Endometrial microvascular endothelial cells (primary cell): Measurements from ENCODE around the gene TENT4A. TPM values are rescaled to one million over a fixed set of nuclear protein-coding genes. Genes with fewer than 3 reads are reported as not detected.

Experiments
- in situ Hi-C: cut with HindIII; loops from 2 replicates; pipeline ENCODE4 v1.10.0; 2017; ENCODE audit warnings: low sequenced_read_pairs, low pct_unique_long_range_greater_than_20kb; ENCODE audit errors: inconsistent ontology term
- total RNA-seq: library from RNA; depleted of rRNA; stranded (reverse); fragments of >200 nt; gene quantifications from one replicate; pipeline ENCODE4 v1.2.3, GENCODE V29; 2015; ENCODE audit errors: inconsistent ontology term

TENT4A gene
- total RNA-seq, 1 donor from 2014 or later, result 11.5 TPM

GRCh38 chr5:6715271-6715670 lies 2.0 kb downstream of the TENT4A start:
- in situ Hi-C loops, result no loop called here

DNA sequence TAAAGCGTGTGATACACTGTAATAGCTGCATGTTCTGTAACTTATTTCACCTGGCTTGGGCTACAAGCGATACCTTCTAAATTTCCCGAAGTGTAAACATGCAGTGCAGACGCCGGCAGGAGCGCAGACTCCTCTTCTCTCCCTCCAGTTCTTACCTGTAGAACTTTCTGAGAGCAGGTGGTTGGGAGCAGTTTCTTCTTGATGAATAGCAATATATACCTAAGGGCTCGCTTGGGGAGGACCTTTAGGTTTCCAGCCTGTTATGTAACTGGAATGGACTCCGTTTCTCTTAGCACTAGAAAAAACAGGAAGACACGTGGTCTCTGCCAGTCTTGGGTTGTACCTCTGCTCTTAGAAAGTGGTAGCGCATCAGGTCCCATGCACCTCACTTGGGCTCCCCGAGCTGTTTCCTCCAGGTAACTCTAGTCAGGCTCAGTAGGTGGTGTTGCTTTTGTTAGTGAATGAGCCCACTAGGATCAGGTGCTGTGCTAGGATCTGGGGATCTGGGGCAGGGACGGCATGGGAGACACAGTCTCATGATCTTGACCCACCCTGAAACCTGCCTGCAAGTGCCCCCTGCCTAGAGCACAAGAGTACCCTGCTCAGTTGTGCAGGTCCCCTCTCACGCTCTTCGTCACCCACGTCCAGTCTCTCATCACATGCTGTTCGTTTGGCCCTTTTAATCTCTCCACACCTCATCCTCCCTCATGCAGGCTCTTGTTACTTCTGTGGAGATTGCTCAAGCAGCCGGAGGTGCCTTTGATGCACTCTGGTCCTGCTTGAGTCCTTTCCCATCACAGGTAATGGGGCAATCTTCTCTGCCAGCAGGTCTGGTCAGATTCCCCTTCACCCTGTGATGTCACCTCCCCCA lies 2.8 kb downstream of the TENT4A start:
- in situ Hi-C loops, result no loop called here

DNA sequence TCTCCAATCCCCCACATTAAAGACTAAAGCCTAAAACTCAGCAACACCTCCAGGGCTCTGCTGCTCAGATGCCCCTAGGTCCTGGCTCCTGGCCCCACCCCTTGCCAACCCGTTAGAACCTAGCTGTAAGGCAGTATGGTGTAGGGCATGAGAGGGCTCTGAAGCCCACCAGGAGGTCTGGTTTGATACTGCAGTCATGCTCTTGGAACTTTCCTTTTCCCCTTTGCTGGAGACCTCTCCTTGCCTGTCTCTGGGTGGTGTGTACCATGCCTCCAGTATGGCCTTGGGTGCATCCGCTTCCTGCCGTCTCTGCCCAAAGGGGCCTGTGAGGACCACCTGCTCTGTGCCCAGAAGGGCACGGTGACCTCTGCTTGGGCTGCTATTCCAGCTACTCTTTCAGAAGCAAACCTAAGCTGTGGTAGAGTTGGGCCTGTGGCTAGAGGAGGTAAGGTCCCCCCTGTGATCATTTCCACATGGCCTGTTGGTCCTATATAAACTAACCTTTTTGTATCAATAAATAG lies 3.5 kb downstream of the TENT4A start:
- in situ Hi-C loops, result no loop called here

GRCh38 chr5:6717247-6717646 lies 4.0 kb downstream of the TENT4A start:
- in situ Hi-C loops, result no loop called here

DNA sequence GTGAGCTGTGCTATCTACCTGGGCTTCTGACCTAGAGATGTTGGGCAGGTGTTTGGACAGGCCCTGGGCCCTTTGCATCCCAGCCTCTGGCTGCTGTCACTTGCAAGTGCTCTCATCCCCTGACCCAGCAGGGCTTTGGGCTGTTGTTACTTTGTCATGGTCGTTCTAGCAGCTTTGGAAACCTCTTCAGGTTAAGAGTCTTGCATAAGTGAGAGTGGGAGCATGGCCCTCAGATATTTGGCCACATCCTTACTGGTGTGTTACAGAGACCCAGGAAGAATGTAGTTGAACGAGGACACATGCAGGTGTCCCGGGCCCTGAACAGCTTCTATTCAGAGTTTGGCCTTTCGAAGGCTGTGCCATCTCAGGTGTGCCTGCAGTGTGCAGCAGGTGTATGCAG lies 4.5 kb downstream of the TENT4A start:
- in situ Hi-C loops, result no loop called here

- in situ Hi-C loops, result no loop called here
These were observed 5.0 kb downstream of the TENT4A start for GRCh38 chr5:6718161-6718681.

- in situ Hi-C loops, result no loop called here
These were observed 5.5 kb downstream of the TENT4A start for GRCh38 chr5:6718718-6719117.

DNA sequence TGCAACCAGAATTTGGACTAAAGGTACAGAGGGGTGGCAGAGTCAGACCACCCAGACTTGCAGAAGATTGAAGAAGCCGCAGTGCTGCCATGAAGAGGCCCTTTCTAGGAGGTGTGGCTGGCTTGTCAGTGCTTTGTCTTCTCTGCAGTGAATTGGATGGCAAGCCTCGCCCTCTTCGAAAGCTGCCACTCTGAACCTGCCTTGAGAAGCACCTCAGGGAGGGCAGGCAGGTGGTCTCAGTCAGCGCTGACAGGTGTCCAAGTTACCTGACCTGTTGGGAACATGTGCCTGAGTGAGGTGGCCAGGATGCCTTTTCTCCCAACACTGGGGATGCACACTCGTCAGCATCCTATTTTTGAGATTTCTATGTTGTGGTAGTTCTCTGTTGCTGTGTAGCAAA lies 6.2 kb downstream of the TENT4A start:
- in situ Hi-C loops, result no loop called here

GRCh38 chr5:6719896-6720560 lies 6.8 kb downstream of the TENT4A start:
- in situ Hi-C loops, result no loop called here

DNA sequence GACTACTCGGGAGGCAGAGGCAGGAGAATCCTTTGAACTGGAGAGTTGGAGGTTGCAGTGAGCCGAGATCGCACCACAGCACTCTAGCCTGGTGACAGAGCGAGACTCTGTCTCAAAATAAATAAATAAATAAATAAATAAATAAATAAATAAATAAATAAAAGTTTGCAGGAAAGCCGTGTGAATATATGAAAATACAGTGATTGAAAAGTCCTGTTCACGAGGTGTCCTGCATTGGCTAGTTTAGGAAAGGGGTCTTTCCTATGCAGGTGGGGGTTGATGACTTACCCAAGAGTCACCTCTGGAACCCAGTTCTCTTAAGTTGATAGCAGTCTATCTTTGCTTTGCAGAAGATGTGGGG lies 7.3 kb downstream of the TENT4A start:
- in situ Hi-C loops, result no loop called here

DNA sequence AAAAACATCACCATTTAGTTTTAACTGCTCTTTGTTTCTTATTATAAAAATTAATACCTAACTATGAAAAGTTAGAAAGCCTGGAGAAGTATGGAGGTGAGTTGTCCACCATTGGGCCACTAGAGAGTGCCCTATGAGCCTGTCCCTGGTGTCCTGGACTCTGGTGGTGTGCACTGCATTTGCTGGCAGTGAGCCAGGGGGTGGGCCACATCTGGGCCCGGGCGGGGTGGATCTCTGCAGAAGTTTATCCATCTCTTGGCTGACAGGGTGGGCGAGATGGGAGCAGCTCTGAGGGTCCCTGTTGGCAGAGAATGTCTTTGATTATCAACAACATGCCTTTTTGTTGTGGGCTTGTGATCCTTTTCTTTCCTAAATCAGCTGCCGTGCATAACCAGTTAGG lies 8.2 kb downstream of the TENT4A start:
- in situ Hi-C loops, result no loop called here

DNA sequence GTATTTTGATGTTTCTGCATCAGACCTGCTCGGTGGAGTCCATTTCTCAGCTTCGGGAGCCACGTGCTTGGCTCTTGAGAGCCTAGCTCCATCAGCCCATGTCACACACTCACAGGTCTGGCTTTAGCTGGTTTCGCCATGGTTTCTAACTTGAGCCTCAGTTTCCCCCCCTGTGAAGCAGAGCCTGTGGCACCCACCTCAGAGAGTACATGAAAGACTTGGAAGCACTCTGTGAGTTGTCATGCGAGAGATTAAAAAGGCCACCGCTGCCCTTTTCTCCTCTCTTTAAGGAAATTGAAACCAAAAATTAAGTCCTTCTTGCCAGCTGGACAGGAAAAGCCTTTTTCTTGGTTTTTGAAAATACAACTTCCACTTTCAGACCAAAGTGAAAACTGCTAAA lies 8.8 kb downstream of the TENT4A start:
- in situ Hi-C loops, result no loop called here

DNA sequence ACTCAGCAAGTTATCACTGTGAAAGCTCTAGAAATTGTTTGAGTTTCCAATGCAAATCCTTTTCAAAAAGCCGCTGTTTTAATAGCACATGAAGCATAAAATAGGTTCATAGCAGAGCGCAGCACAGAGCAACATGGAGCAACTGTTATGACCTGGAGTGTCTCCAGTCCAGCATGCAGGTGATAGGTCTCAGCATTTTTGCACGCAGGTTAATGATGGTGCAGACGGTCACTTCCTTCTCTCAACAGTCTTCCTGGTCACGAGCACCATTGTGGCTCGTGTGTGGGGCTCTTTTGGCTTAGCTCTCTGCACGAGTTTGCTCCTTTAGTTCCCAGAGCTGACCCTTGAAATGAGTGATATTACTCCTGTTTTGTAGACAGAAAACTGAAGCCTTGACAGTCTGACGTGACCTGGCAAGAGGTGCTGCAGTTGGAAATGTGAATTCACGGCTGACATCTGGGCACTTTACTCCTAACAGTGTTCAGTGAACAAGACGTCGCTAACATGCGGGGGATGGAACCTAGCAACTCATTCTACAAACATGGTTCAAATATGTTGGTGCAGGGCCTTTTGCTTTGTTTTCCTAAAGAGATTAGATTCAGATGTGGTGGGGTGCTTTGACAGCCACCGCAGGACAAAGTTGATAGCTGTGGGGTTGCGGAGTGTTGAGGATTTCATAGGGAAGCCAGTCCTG lies 10.0 kb downstream of the TENT4A start:
- in situ Hi-C loops, result no loop called here

DNA sequence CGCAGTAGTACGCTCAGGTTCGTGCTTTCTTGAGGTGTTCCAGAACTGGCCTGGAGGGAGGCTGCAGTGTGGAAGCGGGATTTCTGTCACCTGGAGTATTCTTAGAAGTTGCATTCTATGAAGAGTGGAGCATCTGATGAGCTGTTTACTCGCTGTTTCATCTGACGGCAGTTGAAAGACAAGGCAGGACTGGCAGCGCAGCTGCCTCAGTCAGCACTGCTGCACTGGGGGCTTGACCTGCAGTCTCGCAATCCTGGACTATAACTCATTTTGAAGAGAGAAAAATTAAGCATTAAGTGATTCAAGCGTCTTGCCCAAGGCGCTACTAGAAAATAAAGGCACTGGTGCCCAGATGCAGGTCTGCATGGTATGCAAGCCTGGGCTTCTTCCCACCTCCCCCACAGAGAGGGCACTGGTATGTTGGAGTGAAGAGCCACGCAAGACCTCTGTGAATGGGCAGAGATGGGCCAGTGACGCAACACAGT lies 10.6 kb downstream of the TENT4A start:
- in situ Hi-C loops, result no loop called here

GRCh38 chr5:6724321-6724929 lies 11.2 kb downstream of the TENT4A start:
- in situ Hi-C loops, result no loop called here

DNA sequence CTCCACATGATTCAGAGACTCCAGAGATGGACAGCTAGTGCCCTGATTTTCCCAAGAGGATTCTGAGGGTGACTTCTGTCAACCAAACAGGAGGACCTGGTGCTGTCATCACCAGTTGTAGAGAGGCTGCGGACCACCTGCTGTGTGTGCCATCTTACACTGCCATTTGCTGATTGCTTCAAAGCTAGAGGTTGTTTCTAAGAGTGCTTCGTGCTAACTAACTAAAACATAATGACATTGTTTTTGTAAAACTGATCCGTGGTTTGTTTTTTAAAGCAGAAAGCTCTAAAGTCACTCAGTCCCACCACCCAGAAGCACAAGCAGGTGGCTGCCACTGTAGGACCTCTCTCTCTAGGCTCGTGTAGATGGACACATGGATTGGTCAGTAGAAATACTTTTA lies 12.2 kb downstream of the TENT4A start:
- in situ Hi-C loops, result loop anchor here (25.0 kb wide), 1 partner anchor 88 kb away; the partner anchor contains the start of genes NSUN2 and SRD5A1

- in situ Hi-C loops, result loop anchor here (25.0 kb wide), 1 partner anchor 89 kb away; the partner anchor contains the start of genes NSUN2 and SRD5A1
These were observed 12.8 kb downstream of the TENT4A start for GRCh38 chr5:6726006-6726405.

GRCh38 chr5:6727231-6727630 lies 14.0 kb downstream of the TENT4A start:
- in situ Hi-C loops, result loop anchor here (25.0 kb wide), 1 partner anchor 90 kb away; the partner anchor contains the start of genes NSUN2 and SRD5A1
